ENCODE results near the gene RBM28. TPM values are rescaled to one million over a fixed set of nuclear protein-coding genes. Genes with fewer than 3 reads are reported as not detected.

The RBM28 gene
- total RNA-seq, 1 experiment from 2014 or later = 24.2 TPM

- DNase-seq = peak; percentile 60
- Histone ChIP-seq H3K36me3 (replicated peaks; ENCODE audit: control insufficient read depth, insufficient read depth, low read length) (no peaks in the 10 kb centered on the region), H3K27me3 (ENCODE audit: control insufficient read depth, insufficient read depth, low read length) (no peaks in the 10 kb centered on the region), H3K4me3 (ENCODE audit: insufficient read depth, low read depth, low read length) (no peak overlapping the region)
Measured at GRCh38 chr7:128380483-128381106, 36.9 kb upstream of the RBM28 start.

- Histone ChIP-seq H3K4me3 (ENCODE audit: insufficient read depth, low read depth, low read length) (no peak overlapping the region), H3K36me3 (replicated peaks; ENCODE audit: control insufficient read depth, insufficient read depth, low read length) (no peaks in the 10 kb centered on the region), H3K27me3 (ENCODE audit: control insufficient read depth, insufficient read depth, low read length) (no peaks in the 10 kb centered on the region)
- DNase-seq = peak; percentile 39
Measured at GRCh38 chr7:128379900-128380479, 36.3 kb upstream of the RBM28 start.

GRCh38 chr7:128378637-128379036 is 34.9 kb upstream of the RBM28 start:
- H3K4me3 ChIP-seq (ENCODE audit: insufficient read depth, low read depth, low read length) = no peak overlapping the region
- DNase-seq = no peak
- no peaks in the 10 kb centered on the region for H3K36me3 ChIP-seq (replicated peaks; ENCODE audit: control insufficient read depth, insufficient read depth, low read length)
- no peaks in the 10 kb centered on the region for H3K27me3 ChIP-seq (ENCODE audit: control insufficient read depth, insufficient read depth, low read length)

GRCh38 chr7:128376077-128376476 is 32.4 kb upstream of the RBM28 start:
- H3K4me3 ChIP-seq (ENCODE audit: insufficient read depth, low read depth, low read length) = no peak overlapping the region
- no peak for DNase-seq
- H3K27me3 ChIP-seq (ENCODE audit: control insufficient read depth, insufficient read depth, low read length) = no peaks in the 10 kb centered on the region; the same call in 1 of the 2 replicates
- H3K36me3 ChIP-seq (replicated peaks; ENCODE audit: control insufficient read depth, insufficient read depth, low read length) = no peaks in the 10 kb centered on the region

- no peak overlapping the region for H3K4me3 ChIP-seq (ENCODE audit: insufficient read depth, low read depth, low read length)
- DNase-seq = no peak
Measured at GRCh38 chr7:128374041-128374440, 30.3 kb upstream of the RBM28 start.

GRCh38 chr7:128373606-128374005 is 29.9 kb upstream of the RBM28 start:
- no peak for DNase-seq
- Histone ChIP-seq H3K27me3 (ENCODE audit: control insufficient read depth, insufficient read depth, low read length) (no peaks in the 10 kb centered on the region; the same call in 1 of the 2 replicates), H3K36me3 (replicated peaks; ENCODE audit: control insufficient read depth, insufficient read depth, low read length) (no peaks in the 10 kb centered on the region), H3K4me3 (ENCODE audit: insufficient read depth, low read depth, low read length) (no peak overlapping the region)

More at GRCh38 chr7:128374041-128374440, 30.3 kb upstream of the RBM28 start:
- H3K27me3 ChIP-seq (ENCODE audit: control insufficient read depth, insufficient read depth, low read length) = no peaks in the 10 kb centered on the region; the same call in 1 of the 2 replicates
- no peaks in the 10 kb centered on the region for H3K36me3 ChIP-seq (replicated peaks; ENCODE audit: control insufficient read depth, insufficient read depth, low read length)

GRCh38 chr7:128370491-128370890 is 26.8 kb upstream of the RBM28 start:
- DNase-seq = no peak

GRCh38 chr7:128366986-128367385 is 23.3 kb upstream of the RBM28 start:
- peaks cover 45% of the 10 kb centered on the region for H3K27me3 ChIP-seq (ENCODE audit: control insufficient read depth, insufficient read depth, low read length)
- H3K36me3 ChIP-seq (replicated peaks; ENCODE audit: control insufficient read depth, insufficient read depth, low read length) = no peaks in the 10 kb centered on the region
- H3K4me3 ChIP-seq (ENCODE audit: insufficient read depth, low read depth, low read length) = no peak overlapping the region
- no peak for DNase-seq

More at GRCh38 chr7:128370491-128370890, 26.8 kb upstream of the RBM28 start:
- no peak overlapping the region for H3K4me3 ChIP-seq (ENCODE audit: insufficient read depth, low read depth, low read length)
- H3K27me3 ChIP-seq (ENCODE audit: control insufficient read depth, insufficient read depth, low read length) = peaks cover 12% of the 10 kb centered on the region
- H3K36me3 ChIP-seq (replicated peaks; ENCODE audit: control insufficient read depth, insufficient read depth, low read length) = no peaks in the 10 kb centered on the region

GRCh38 chr7:128366300-128366699 is 22.6 kb upstream of the RBM28 start:
- peaks cover 50% of the 10 kb centered on the region for H3K27me3 ChIP-seq (ENCODE audit: control insufficient read depth, insufficient read depth, low read length)

GRCh38 chr7:128365432-128365831 is 21.7 kb upstream of the RBM28 start:
- peaks cover 59% of the 10 kb centered on the region for H3K27me3 ChIP-seq (ENCODE audit: control insufficient read depth, insufficient read depth, low read length)
- no peaks in the 10 kb centered on the region for H3K36me3 ChIP-seq (replicated peaks; ENCODE audit: control insufficient read depth, insufficient read depth, low read length)
- no peak overlapping the region for H3K4me3 ChIP-seq (ENCODE audit: insufficient read depth, low read depth, low read length)
- DNase-seq = no peak

More at GRCh38 chr7:128366300-128366699, 22.6 kb upstream of the RBM28 start:
- Histone ChIP-seq H3K4me3 (ENCODE audit: insufficient read depth, low read depth, low read length) (no peak overlapping the region), H3K36me3 (replicated peaks; ENCODE audit: control insufficient read depth, insufficient read depth, low read length) (no peaks in the 10 kb centered on the region)
- DNase-seq = no peak

GRCh38 chr7:128364166-128364870 is 20.6 kb upstream of the RBM28 start:
- H3K4me3 ChIP-seq (ENCODE audit: insufficient read depth, low read depth, low read length) = no peak overlapping the region
- H3K36me3 ChIP-seq (replicated peaks; ENCODE audit: control insufficient read depth, insufficient read depth, low read length) = no peaks in the 10 kb centered on the region
- DNase-seq = no peak
- H3K27me3 ChIP-seq (ENCODE audit: control insufficient read depth, insufficient read depth, low read length) = peaks cover 70% of the 10 kb centered on the region

GRCh38 chr7:128363261-128363721 is 19.6 kb upstream of the RBM28 start:
- Histone ChIP-seq H3K36me3 (replicated peaks; ENCODE audit: control insufficient read depth, insufficient read depth, low read length) (no peaks in the 10 kb centered on the region), H3K27me3 (ENCODE audit: control insufficient read depth, insufficient read depth, low read length) (peaks cover 73% of the 10 kb centered on the region), H3K4me3 (ENCODE audit: insufficient read depth, low read depth, low read length) (no peak overlapping the region)
- no peak for DNase-seq

GRCh38 chr7:128362670-128363069 is 19.0 kb upstream of the RBM28 start:
- Histone ChIP-seq H3K4me3 (ENCODE audit: insufficient read depth, low read depth, low read length) (no peak overlapping the region), H3K27me3 (ENCODE audit: control insufficient read depth, insufficient read depth, low read length) (peaks cover 80% of the 10 kb centered on the region), H3K36me3 (replicated peaks; ENCODE audit: control insufficient read depth, insufficient read depth, low read length) (no peaks in the 10 kb centered on the region)
- no peak for DNase-seq

- H3K27me3 ChIP-seq (ENCODE audit: control insufficient read depth, insufficient read depth, low read length) = peaks cover 79% of the 10 kb centered on the region
- H3K36me3 ChIP-seq (replicated peaks; ENCODE audit: control insufficient read depth, insufficient read depth, low read length) = no peaks in the 10 kb centered on the region
- peak within 1 kb of the TSS; percentile 50 for H3K4me3 ChIP-seq (ENCODE audit: insufficient read depth, low read depth, low read length)
- peak; percentile 92 for DNase-seq
Measured at GRCh38 chr7:128361411-128362379, 18.0 kb upstream of the RBM28 start, which contains the start of gene PRRT4. TSS of gene PRRT4 (minus strand) at chr7:128361690.

All from H7 (cell line).